Natural killer cell (primary cell): Measurements from ENCODE around the gene MPC2. TPM values are rescaled to one million over a fixed set of nuclear protein-coding genes. Genes with fewer than 3 reads are reported as not detected.

Experiments used
- ATAC-seq, 3 donors: fragments of 150-1000 bp in 2 of 3; fragments of 200-7000 bp in 1 of 3; cut with Tn5 transposase; 1 replicate in 1 of 3; 2 replicates in 2 of 3; pipeline ENCODE4 v1.10.0; 2021; ENCODE audit warnings: mild to moderate bottlenecking in 2 of 3, moderate library complexity in 2 of 3
- DNase-seq, 2 donors: peaks; one replicate each; pipeline versions ENCODE4 v3.0.0 to v3.0.0-alpha.2; 2013 to 2021; ENCODE audit warnings: mixed read lengths in 1 of 2
- H3K27ac ChIP-seq: one replicate; pipeline ENCODE4 v1.5.1; 2013; ENCODE audit warnings: mild to moderate bottlenecking, low read length
- H3K27me3 ChIP-seq: one replicate; pipeline ENCODE4 v1.6.1; 2013; ENCODE audit warnings: low read length; ENCODE audit not compliant: control insufficient read depth, insufficient read depth
- H3K36me3 ChIP-seq: one replicate; pipeline ENCODE4 v1.6.1; 2013; ENCODE audit warnings: low read length; ENCODE audit not compliant: control insufficient read depth, insufficient read depth
- H3K4me1 ChIP-seq: one replicate; pipeline ENCODE4 v1.6.1; 2013; ENCODE audit warnings: low read length; ENCODE audit not compliant: control insufficient read depth, insufficient read depth
- H3K4me3 ChIP-seq: one replicate; pipeline ENCODE4 v1.5.1; 2013; ENCODE audit warnings: low read length
- H3K9me3 ChIP-seq: one replicate; pipeline ENCODE4 v1.6.1; 2013; ENCODE audit warnings: low read length; ENCODE audit not compliant: control insufficient read depth, insufficient read depth
- H3K27ac Mint-ChIP-seq, 2 donors: one replicate each; pipeline ENCODE4 v1.8.0; 2022; ENCODE audit warnings: mild to moderate bottlenecking in 2 of 2, mixed read lengths in 2 of 2, moderate library complexity in 1 of 2
- H3K27me3 Mint-ChIP-seq, 2 donors: one replicate each; pipeline ENCODE4 v1.8.0; 2022; ENCODE audit warnings: low read depth in 2 of 2, mixed read lengths in 2 of 2
- H3K36me3 Mint-ChIP-seq: one replicate; pipeline ENCODE4 v1.8.0; 2022; ENCODE audit warnings: mixed read lengths
- H3K4me1 Mint-ChIP-seq, 2 donors: one replicate each; pipeline ENCODE4 v1.8.0; 2022; ENCODE audit warnings: mixed read lengths in 2 of 2
- H3K4me3 Mint-ChIP-seq: one replicate; pipeline ENCODE4 v1.8.0; 2022; ENCODE audit warnings: mild to moderate bottlenecking, moderate library complexity, mixed read lengths
- H3K9me3 Mint-ChIP-seq, 2 donors: one replicate each; pipeline ENCODE4 v1.8.0; 2022; ENCODE audit warnings: mixed read lengths in 2 of 2
- CTCF ChIP-seq: fragments of 200-600 bp; IDR thresholded peaks from one replicate; pipeline ENCODE4 v1.8.0; 2022; ENCODE audit warnings: antibody characterized with exemption
- WGBS: methylation state at CpG from one replicate; pipeline ENCODE4 v1.1.7; 2013; ENCODE audit warnings: missing lambda C conversion rate; ENCODE audit not compliant: insufficient coverage; 5-methylcytosine and 5-hydroxymethylcytosine counted together
- intact Hi-C: fragments of 100-400 bp; cut with micrococcal nuclease; formaldehyde crosslinking; loops from one replicate; pipeline ENCODE4 v1.14.2; 2022
- total RNA-seq, 4 donors: library from RNA; stranded (reverse); fragments of 120-200 nt in 1 of 4; gene quantifications; one replicate each; pipeline versions ENCODE4 v1.2.3 to v1.2.4, GENCODE V29; 2013 to 2022

Gene MPC2
- 10 to 100 TPM; 33.1 to 47.4 (median 34.9) TPM for total RNA-seq
- 44.6 TPM for total RNA-seq (2013)

DNA sequence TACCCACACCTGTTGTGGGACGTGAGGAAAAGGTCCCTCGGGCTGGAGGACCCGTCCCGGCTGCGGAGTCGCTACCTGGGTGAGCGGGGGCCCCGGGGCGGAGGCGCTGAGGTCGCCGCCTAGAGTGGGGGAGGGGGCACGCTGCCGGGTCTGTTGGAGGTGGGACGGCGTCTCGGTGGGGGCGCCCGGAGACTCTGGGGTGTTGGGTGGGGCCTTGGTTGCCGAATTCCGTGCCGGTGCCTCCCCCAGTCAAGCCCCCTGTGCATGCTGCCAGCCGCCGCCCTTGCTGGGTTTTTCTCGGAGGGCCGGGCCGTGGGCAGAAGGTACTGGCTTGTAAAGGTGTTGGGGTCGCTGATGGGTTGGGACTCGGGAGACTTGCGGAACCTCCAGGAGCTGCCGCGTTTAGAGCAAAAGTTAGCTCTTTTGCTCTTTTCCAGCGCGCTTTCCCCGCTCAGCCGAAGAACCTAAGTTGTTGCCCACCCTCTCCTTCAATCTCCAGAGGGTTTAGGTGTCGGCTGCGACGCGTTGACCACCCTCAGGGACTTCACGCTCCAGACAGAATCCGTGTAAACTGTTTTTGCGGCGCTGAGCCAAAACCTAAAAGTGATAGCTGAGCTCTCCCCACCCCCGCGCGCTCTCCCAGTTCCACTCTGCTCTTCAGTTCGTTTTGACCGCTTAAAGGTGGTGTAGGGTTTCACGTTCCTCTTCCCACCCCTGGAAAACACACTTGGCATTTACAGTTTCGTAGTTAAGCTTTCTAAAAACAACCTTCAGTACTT is at the start of gene MPC2:
MPC2 (minus strand) TSS at position 143 of the 779 bp plus-strand sequence. CDS start 1,231 bp downstream, outside the sequence.
- ATAC-seq: no peak
- H3K36me3 Mint-ChIP-seq: no peaks in the 10 kb centered on the region
- H3K9me3 Mint-ChIP-seq: no peaks in the 10 kb centered on the region
- intact Hi-C loops: loop anchor here (2.0 to 5.0 kb wide), 4 partner anchors 242 to 1958 kb away; partner anchors contain the start of genes BLZF1, NME7, TADA1 and TIPRL
- H3K27ac ChIP-seq: peak within 1 kb of the TSS; percentile 95
- H3K4me3 Mint-ChIP-seq: peak within 1 kb of the TSS; percentile 93
- H3K4me1 ChIP-seq: peaks cover 8% of the 10 kb centered on the region
- H3K4me3 ChIP-seq: peak within 1 kb of the TSS; percentile 90
- under 1% methylated on average over 51 of the region's 51 CpGs for WGBS
- peak; percentile 55 to 78 for DNase-seq
- no peaks in the 10 kb centered on the region for H3K36me3 ChIP-seq
- no peak for TF ChIP-seq CTCF
- no peaks in the 10 kb centered on the region for H3K27me3 Mint-ChIP-seq
- H3K27ac Mint-ChIP-seq: peak within 1 kb of the TSS; percentile 93 to 98
- H3K27me3 ChIP-seq: no peaks in the 10 kb centered on the region
- no peaks in the 10 kb centered on the region for H3K9me3 ChIP-seq
- peaks cover 34 to 41% of the 10 kb centered on the region in 2 donors for H3K4me1 Mint-ChIP-seq

DNA sequence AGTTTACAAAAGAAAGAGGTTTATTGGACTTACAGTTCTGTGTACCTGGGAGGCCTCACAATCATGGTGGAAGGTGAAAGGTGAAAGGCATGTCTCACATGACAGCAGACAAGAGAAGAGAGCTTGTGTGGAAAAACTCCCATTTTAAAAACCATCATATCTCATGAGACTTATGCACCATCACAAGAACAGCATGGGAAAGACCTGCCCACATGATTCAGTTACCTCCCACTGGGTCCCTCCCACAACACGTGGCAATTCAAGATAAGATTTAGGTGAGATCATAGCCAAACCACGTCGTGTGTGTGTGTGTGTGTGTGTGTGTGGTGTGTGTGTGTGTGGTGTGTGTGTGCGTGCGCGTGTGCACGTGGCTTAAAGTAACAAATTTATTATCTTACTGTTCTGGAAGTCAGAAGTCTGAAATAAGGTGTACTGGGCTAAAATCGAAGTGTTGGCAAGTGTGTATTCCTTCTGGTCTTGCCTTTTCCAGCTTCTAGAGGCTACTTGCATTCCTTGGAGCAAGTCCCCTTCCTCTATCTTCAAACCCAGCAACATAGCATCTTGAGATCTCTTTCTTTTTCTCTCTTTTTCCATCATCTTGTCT is 48.1 kb upstream of the MPC2 start:
- Mint-ChIP-seq H3K9me3 (no peaks in the 10 kb centered on the region), H3K4me1 (peaks cover 12 to 28% of the 10 kb centered on the region in 2 donors), H3K27me3 (no peaks in the 10 kb centered on the region), H3K4me3 (no peak overlapping the region), H3K36me3 (no peaks in the 10 kb centered on the region), H3K27ac (no peak overlapping the region)
- no peak for ATAC-seq
- Histone ChIP-seq H3K36me3 (peaks cover 12% of the 10 kb centered on the region), H3K27me3 (no peaks in the 10 kb centered on the region), H3K9me3 (no peaks in the 10 kb centered on the region), H3K27ac (no peak overlapping the region), H3K4me1 (no peaks in the 10 kb centered on the region), H3K4me3 (no peak overlapping the region)
- WGBS: 66% methylated on average over 8 of the region's 8 CpGs
- TF ChIP-seq CTCF: no peak
- peak in 1 of 2 donors; percentile 4 for DNase-seq
- intact Hi-C loops: no loop called here

DNA sequence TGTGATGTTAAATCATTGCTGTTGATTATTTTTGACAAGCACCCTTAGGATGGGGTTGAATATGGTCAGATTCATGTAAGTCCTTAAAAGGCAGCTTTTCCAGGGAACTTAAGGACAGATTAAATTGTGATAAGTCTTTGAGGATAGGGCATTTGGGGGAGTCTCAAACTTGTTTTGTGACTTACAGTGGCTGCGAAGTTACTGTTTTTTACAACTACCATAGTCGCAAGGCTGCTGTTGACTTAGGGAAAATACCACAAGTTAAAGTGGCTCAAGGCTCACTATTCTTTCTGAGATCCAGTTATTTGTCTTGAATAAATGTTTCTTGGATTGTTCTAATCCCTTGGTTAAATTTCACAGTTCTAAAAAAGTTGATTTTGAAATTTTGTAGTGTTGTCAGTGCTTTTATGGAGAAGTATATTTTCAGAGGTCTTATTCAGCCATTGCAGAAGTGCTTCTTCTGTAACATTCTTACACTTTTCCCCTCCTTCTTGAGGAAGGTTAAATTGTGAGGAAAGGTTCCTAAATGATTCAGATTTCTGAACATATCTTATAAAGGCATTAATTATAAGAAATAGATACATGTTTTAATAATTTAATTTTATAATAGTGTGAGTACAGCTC is 47.0 kb upstream of the MPC2 start:
- no peak overlapping the region for H3K4me3 ChIP-seq
- no peak for DNase-seq
- no peaks in the 10 kb centered on the region for H3K27me3 Mint-ChIP-seq
- H3K36me3 Mint-ChIP-seq: no peaks in the 10 kb centered on the region
- H3K4me1 ChIP-seq: no peaks in the 10 kb centered on the region
- no peaks in the 10 kb centered on the region for H3K9me3 ChIP-seq
- peaks cover 12 to 28% of the 10 kb centered on the region in 2 donors for H3K4me1 Mint-ChIP-seq
- no peak for TF ChIP-seq CTCF
- no peaks in the 10 kb centered on the region for H3K27me3 ChIP-seq
- 100% methylated on average over 2 of the region's 2 CpGs for WGBS
- intact Hi-C loops: no loop called here
- no peak for ATAC-seq
- H3K9me3 Mint-ChIP-seq: no peaks in the 10 kb centered on the region
- no peak overlapping the region for H3K27ac Mint-ChIP-seq
- H3K27ac ChIP-seq: no peak overlapping the region
- peaks cover 14% of the 10 kb centered on the region for H3K36me3 ChIP-seq
- H3K4me3 Mint-ChIP-seq: no peak overlapping the region
